ENCODE data around the gene TMA7B.

- TF ChIP-seq EZH2phosphoT487 (IDR thresholded peaks at IDR 0.05; ENCODE audit: low read depth): no peak
- TF ChIP-seq, protein P1, sequence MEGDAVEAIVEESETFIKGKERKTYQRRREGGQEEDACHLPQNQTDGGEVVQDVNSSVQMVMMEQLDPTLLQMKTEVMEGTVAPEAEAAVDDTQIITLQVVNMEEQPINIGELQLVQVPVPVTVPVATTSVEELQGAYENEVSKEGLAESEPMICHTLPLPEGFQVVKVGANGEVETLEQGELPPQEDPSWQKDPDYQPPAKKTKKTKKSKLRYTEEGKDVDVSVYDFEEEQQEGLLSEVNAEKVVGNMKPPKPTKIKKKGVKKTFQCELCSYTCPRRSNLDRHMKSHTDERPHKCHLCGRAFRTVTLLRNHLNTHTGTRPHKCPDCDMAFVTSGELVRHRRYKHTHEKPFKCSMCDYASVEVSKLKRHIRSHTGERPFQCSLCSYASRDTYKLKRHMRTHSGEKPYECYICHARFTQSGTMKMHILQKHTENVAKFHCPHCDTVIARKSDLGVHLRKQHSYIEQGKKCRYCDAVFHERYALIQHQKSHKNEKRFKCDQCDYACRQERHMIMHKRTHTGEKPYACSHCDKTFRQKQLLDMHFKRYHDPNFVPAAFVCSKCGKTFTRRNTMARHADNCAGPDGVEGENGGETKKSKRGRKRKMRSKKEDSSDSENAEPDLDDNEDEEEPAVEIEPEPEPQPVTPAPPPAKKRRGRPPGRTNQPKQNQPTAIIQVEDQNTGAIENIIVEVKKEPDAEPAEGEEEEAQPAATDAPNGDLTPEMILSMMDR (IDR thresholded peaks at IDR 0.05; ENCODE audit: low read depth, low read length): no peak
Measured at GRCh38 chr22:39992088-39992826, 32.1 kb downstream of the TMA7B start.
